Measurements from ENCODE around the gene SHOC2.
A peak's percentile ranks its signal among the peaks of the same experiment; 100 is the strongest.

Gene SHOC2

GRCh38 chr10:110985497-110986275, 66.3 kb downstream of the SHOC2 start:
- no peak for DNase-seq

GRCh38 chr10:110989016-110989415, 69.6 kb downstream of the SHOC2 start:
- no peak for DNase-seq

- DNase-seq: no peak
Measured at GRCh38 chr10:110992006-110992800, 72.8 kb downstream of the SHOC2 start.

- DNase-seq: peak; percentile 60
Measured at GRCh38 chr10:110993024-110993693, 73.8 kb downstream of the SHOC2 start.

- DNase-seq: no peak
Measured at GRCh38 chr10:110994406-110995086, 75.1 kb downstream of the SHOC2 start.

- DNase-seq: peak; percentile 18
Measured at GRCh38 chr10:110995301-110995700, 75.9 kb downstream of the SHOC2 start.

GRCh38 chr10:110996256-110996655, 76.9 kb downstream of the SHOC2 start:
- DNase-seq: no peak

GRCh38 chr10:111004016-111004415, 84.6 kb downstream of the SHOC2 start:
- no peak for DNase-seq

GRCh38 chr10:111007486-111007885, 88.1 kb downstream of the SHOC2 start:
- DNase-seq: no peak

- peak; percentile 29 for DNase-seq
Measured at GRCh38 chr10:111015181-111015580, 95.8 kb downstream of the SHOC2 start.

GRCh38 chr10:111017098-111017497, 97.7 kb downstream of the SHOC2 start:
- DNase-seq: peak; percentile 22

GRCh38 chr10:111018021-111018420, 98.6 kb downstream of the SHOC2 start:
- peak; percentile 14 for DNase-seq

- no peak for DNase-seq
Measured at GRCh38 chr10:111023060-111023459, 103.7 kb downstream of the SHOC2 start.

GRCh38 chr10:111030042-111030750, 110.8 kb downstream of the SHOC2 start:
- no peak for DNase-seq

- DNase-seq: no peak
Measured at GRCh38 chr10:111034598-111035310, 115.3 kb downstream of the SHOC2 start.

- DNase-seq: no peak
Measured at GRCh38 chr10:111035542-111035941, 116.1 kb downstream of the SHOC2 start.

GRCh38 chr10:111037858-111038257, 118.5 kb downstream of the SHOC2 start:
- DNase-seq: peak; percentile 34

- DNase-seq: no peak
Measured at GRCh38 chr10:111039522-111039921, 120.1 kb downstream of the SHOC2 start.

GRCh38 chr10:111057006-111057405, 137.6 kb downstream of the SHOC2 start:
- no peak for DNase-seq
